NCI-H526 treated with DMSO at 0.1 percent for 48 hours (cell line): ENCODE data around the gene LHPP.

Experiments used
- DNase-seq: peaks from one replicate; lab custom pipeline; 2025; lab: John Stamatoyannopoulos, UW

The LHPP gene

DNA sequence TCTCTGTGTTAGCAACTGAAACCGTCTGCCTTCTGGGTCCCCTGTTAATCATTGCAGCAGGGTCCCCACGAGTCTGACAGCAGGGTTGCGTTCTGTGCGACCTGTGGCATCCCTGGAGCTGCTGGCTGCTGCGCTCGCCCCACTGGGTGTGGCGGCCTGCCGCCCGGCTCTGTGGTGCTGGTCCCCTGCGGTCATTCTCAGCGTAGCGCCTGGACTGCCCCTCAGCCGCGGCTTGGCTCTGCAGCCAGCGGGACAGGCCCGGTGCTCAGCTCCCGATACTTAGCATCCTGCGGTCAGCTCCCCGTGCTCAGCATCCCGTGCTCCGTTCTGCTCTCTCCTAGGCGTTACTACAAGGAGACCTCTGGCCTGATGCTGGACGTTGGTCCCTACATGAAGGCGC is 35.0 kb downstream of the LHPP start:
- DNase-seq, result no peak

DNA sequence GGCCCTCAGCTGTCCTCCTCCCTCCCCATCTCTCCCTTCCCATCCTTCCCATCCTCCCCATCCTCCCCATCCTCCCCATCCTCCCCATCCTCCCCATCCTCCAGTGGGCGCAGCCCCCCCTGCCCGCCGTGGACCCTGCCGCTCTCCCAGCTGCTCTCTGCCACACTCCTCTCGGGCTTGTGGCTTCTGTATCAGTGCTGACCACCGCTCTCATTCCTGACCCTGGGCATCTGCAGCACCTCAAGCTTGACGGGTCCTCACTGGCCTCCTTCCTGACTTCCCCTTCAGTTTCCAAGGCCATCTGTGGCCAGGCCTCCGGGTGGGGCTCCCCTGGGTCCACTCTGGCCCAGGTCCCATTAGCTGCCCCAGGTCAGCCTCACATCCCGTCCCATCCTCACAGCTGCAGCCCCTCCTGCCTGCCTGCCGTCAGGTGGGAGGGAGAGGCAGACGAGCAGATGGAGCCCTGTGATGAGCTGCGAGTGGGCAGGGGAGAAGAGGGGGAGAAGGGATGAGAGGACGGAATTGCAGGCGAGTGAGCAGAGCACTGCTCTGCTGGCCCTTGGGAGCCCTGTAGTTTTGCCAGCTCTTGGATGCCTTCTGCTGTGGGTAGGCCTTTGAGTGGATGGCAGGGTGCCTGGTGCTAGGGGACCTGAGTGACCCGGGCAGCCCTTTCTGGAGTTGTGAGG is 35.7 kb downstream of the LHPP start:
- no peak for DNase-seq

DNA sequence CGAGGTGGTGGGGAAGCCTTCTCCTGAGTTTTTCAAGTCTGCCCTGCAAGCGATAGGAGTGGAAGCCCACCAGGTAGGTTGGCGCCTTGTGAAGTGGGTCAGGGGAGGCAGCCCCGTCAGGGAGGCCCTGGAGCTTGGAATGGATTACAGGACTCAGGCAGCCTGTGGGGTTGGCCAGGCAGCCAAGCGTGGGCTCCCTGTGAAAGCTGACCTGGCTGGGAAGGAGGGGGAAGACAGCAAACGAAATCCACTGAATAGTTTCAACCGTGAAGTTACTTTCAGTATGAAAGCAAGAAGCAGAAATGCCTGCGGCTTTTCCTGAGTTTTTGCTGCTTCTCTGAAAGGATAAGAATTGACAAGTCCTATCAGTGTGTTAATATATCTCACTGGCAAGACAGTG is 36.4 kb downstream of the LHPP start:
- no peak for DNase-seq

DNA sequence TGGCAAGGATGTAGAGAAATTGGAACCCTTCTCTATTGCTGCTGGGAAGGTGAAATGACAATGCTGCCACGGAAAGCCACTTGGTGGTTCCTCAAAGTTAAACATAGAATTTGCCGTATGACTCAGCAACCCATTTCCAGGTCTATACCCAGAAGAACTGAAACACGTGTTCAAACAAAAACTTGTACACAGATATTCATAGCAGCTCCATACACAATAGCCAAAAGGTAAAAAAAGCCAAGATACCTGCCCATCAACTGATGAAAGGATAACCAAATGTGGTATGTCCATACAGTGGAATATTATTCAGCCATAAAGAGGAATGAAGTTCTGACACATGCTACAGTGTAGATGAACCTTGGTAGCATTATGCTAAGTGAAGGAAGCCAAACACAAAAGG is 39.1 kb downstream of the LHPP start:
- no peak for DNase-seq

DNA sequence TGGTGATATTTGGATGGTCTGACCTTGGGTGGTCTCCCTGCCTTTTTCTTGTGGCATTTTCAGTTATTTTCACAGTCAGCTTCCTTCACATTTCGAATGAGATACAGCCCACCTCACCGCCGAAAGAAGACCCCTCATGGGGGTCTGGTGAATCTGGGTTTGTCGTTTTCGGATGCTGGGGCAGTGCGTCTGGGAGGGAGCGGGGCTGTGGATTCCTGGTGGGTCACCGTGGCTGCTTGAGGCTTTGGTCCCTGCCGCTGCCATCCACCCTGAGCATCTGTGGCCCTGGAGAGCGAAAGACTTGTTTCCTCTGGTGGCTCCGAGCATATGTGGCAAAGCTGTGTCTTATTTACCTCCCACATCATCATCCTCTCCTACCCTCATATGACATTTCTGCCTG is 43.1 kb downstream of the LHPP start:
- no peak for DNase-seq

DNA sequence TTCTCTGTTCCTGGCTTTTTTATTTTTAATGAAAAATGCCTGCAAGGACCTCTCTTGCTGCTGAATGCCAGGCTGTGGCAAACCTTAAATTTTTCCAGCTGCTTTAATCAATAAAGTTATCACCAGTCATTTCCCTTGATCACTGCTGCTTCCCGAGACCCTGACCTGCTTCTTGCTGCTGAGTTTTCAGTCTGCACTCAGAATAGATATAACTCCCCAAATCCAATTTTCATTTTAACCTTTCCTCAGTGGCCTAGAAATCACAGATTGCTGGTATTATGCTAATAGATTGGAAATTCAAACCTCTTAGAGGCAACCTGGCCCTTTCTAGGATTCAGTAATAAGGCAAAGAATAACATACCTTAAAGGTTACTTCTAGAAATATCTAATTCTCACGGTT is 43.7 kb downstream of the LHPP start:
- no peak for DNase-seq

DNA sequence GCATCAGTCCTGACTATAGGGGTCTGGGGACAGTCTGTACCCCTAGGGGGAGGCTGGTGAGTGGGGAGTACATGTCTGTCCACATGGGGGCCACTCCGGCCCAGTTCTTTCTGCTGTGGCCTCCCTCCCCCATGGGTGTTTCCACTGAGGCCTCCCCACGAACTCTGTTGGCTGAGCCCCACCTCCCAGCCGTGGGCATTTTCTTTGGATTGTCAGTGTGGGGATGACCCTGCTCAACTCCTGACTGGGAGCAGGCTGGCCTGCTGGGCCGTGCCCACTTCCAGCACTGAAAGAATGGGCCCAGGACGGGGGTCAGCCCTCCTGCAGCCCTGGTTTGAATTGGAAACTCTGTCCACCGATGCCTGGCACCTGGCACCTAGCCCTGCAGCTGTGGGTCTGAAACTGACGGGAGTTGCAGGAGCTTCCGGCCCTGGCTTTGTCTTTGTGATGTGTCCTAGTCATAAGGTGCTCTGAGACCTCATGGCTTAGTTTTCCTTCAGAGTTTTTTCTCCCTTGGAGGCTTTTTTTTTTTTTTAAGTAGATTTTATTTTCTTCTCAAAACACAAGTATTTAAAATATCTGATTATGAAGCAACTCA is 46.5 kb downstream of the LHPP start:
- DNase-seq, result no peak

DNA sequence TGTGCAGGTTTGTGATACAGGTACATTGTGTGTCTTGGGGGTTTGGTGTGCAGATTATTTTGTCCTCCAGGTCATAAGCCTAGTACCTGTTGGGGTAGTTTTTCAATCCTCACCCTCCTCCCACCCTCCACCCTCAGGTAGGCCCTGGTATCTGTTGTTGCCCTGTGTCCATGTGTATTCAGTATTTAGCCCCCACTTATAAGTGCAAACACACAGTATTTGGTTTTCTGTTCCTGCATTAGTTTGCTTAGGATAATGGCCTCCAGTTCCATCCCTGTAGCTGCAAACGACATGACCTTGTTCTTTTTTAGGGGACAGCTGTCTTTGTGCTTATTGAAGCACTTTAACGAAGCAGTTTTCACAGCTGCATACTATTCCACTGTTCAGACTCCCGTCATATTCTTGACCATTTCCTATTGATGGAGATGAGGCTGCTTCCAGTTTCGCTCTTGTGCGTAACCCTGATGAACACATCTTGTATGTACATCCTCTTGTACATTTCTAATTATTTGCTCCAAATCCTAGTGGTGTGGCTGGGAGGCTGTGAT is 47.4 kb downstream of the LHPP start:
- no peak for DNase-seq

DNA sequence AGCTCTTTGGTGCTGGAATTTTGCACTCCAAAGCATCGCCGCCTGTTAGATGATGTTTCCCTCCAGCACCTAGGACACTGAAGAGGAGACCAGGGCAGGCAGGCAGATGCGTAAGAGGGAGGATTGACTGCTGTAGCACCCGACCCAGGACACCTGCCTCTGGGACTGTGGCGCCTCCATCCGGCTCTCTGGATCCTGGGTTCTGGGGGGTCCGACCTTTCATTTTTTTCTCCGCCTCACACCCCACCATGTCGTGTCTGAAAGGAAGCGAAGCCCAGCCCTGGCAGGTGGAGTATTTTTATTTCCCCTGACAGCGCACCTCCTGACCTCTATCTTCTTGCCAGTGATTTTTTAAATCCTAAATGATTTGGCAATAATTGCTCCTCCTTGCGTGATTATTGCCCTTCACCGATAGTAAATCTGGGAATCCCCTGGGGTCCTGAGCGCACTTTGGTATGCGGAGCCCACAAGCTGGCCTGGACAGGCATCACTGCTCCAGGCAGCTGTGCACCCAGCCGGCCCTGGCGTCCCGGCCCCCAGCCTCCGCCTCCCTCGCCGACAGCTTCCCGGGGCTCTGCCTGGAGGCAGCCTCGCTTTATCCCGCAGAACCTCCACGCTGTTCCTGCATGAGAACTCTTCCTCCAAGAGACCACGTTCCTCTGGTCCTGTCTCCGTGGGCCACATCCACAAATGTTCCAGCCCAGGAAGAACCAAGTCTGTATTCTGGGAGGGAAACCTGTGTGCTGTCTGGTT is 48.4 kb downstream of the LHPP start:
- DNase-seq, result no peak

DNA sequence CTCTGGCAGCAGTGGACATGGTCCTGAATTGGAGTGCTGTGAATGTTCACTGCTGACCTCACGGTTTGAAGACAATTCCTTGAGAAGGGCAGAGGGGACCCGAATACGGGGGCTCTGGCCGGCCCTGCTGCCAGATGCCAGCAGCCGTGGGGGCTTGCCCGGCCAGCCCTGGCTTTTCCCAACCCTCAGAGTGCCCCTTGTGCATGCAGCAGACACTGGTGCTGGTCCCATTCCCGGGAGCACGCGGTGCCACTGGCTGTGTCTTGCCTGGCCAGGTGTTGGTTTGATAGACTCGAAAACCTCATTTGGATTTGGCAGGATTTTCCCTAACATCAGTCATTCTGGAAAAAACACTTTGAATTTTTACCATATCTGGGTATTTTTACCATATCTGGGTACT is 49.1 kb downstream of the LHPP start:
- no peak for DNase-seq

DNA sequence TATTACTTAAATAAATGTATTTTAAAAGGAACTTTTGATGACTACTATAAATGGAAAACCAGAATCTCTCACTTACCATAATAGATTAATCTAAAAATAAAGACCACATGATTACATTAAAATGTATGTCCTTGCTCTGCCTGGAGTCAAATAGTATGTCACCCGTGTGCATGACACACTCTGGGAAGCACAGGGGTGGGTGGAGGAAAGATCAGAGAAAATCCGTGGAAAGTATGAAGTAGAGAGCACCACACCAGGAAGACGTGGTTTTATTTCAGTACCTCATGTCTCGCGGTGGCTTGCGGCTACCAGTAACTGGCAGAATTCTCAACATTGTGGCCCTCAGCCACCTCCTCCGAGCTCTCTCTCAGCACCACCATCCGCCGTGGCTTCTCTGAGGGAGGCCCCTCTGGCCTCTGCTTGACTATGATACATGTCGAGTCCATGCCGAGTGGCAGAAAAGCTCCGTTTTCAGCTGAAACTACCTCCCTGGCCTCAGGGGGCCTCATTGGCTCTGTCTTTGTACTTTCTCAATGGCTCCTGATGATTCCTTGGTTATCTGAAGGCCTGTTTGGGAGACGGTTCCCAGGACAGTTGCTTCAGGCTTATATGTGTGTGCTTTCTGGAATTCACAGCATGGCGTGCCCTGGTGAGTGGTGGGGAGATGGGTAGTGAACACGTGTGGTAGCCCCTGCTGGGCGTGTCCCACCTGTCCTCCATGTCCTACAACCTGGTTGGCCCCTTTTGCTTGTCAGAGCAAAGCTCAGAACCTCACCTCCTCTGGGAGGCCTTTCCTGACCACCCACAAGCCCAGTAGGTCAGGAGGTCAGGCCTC is 49.8 kb downstream of the LHPP start:
- no peak for DNase-seq

DNA sequence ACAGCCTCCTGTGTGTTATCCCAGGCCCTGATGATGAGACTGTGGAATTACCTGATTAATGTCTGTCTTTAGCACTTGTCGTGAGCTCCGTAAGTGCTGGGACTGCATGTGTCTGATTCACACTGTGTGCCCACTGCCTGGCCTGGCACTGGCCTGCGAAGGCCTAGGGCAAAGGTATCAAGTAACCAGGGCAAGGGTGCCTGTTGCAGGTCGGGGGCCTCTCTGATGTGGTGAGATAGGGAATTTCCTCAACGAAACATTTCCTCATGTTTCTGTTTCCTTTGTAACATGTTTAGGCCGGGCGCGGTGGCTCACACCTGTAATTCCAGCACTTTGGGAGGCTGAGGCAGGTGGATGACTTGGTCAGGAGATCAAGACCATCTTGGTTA is 50.4 kb downstream of the LHPP start:
- DNase-seq, result no peak

DNA sequence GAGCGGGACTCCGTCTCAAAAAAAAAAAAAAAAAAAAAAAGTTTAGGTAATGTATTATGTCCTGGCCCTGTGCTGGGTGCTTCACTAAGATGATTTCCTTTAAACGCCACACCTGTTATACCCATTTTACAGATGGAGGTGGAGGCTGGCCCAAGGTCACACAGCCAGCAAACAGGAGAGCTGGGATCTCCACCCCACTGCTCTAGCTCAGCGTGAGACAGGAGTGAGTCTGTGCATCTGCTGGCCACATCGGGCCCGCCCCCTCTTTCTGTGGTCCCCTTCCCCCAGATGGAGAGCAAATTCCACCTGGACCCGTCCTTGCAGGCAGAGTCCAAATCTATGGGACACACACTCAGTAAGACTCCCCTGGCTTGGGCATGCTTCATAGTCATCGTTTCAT is 51.0 kb downstream of the LHPP start:
- no peak for DNase-seq

DNA sequence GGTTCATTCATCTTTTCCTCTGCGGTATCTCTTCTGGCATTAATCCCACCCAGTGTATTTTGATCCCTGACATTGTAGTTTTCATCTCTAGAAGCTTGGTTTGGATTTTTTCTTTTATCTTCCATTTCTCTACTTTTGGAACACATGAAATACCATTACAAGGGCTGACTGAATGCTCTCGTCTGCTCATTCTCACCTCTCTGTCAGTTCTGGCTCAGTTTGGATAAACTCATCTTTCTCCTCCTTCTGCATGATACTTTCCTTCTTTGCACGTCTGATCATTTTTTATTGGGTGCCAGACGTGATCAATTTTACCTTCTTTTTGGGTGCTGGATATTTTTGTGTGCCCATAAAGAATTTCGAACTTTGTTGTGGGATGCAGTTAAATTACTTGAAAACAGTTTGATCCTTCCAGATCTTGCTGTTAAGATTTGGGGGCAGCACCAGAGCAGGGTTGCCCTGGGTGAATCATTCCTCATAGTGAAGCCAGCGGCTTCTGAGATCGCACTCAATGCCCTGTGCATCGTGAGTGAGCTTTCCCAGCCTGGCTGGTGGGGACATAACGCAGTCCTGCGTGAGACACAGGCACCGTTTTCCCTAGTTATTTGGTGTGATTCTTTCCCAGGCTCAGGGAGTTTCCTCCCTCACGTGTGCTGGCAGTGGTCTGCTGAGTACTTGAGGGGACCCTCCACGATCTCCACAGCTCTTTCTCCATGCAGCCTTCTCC is 53.8 kb downstream of the LHPP start:
- no peak for DNase-seq

DNA sequence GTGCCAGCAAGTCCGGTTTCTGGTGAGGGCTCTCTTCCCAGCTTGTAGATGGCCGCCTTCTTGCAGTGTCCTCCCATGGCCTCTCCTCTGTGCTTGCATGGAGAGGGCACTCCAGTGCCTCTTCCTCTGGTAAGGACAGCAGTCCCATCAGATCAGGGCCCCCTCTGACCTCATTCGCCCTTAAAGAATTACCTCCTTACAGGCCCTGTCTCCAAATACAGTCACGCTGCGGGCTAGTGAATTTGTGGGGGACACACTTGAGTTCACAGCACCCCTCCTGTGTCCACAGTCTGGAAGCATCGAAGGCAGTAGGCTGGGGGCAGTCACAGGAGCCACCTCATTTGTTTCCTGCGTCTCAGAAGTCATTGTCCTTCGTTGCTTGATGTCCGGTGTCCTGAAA is 54.6 kb downstream of the LHPP start:
- DNase-seq, result no peak

DNA sequence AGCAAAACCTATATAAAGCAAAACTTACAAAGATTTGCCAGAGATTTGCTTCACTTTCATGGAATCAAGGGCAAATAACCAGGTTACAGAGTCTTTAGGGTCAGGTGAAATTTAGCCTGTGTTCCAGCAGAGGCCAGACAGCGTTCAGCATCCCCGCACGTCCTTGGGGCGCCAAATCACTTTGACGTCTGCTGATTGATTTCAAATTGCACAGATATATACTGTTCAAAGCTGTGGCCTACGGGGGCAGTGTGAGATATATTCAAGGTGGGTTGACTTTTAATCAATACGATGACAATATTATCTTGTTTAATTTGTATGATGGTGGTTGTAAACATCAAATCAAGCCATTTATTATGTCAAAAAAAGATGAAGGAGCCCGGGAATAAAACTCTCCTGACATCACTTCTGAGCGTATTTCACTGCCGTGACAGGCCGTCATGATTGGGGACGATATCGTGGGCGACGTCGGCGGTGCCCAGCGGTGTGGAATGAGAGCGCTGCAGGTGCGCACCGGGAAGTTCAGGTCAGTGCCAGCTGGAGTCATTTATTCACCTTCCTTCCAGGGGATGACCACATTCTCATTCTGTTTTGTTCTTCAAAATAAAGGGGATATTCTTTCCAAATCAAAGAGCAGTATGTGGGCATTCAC is 55.2 kb downstream of the LHPP start:
- no peak for DNase-seq

DNA sequence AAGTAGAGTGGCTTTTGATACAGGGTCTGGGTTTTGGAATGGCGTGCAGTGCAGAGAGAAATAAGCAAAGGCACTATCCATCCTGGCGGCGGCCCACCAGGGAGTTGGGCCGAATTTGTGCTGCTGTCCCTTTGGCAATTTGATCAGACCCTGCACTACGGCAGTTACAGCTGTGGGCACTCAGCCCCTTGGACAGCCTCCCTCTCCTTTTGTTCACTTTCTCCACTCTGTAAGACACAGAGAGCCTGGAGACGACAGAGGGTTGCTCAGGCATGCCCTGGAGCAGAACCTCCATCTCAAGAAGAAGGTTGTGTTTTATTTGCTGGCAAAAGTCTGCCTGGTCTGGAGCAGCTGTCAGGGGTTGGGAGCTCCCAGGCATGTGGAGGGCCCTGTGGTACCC is 55.8 kb downstream of the LHPP start:
- no peak for DNase-seq

DNA sequence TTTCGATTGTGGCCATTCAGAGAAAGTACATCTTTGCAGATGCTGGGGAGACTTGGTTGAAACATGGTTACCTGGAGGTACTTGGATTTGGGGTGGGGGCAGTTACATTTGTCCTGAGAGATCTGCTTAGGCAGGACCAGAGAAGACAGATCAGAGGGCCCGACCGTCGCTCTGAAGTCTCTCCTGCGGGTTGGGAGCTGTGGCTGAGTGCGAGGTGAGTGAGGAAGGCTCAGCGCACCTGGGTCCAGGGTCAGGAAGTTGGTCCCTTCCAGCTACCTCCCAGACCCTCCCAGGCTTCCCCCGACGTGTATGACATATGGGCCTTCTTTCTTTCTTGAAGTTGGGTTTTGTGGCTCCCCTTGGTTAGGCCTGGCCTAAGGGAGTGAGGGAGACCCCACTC is 56.3 kb downstream of the LHPP start:
- no peak for DNase-seq

DNA sequence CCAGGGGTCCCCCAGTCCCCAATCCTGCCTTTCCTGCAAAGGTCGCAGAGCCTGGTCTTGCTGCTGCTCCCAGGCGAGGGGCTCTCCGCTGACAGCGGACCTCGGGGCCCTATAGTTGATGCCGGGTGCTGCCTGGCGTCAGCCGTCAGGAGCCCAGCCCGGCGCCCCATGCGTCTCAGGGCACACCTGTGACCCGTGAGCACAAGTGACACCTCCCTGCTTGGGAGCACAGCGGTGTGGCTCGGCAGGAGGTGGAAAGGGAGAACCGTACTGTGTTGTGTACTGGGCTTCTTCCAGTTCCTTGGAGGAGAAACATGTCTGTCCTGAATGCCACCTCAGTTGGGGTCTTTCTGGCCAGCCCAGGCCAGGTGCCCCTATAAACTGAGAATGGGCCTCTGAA is 56.7 kb downstream of the LHPP start:
- no peak for DNase-seq

DNA sequence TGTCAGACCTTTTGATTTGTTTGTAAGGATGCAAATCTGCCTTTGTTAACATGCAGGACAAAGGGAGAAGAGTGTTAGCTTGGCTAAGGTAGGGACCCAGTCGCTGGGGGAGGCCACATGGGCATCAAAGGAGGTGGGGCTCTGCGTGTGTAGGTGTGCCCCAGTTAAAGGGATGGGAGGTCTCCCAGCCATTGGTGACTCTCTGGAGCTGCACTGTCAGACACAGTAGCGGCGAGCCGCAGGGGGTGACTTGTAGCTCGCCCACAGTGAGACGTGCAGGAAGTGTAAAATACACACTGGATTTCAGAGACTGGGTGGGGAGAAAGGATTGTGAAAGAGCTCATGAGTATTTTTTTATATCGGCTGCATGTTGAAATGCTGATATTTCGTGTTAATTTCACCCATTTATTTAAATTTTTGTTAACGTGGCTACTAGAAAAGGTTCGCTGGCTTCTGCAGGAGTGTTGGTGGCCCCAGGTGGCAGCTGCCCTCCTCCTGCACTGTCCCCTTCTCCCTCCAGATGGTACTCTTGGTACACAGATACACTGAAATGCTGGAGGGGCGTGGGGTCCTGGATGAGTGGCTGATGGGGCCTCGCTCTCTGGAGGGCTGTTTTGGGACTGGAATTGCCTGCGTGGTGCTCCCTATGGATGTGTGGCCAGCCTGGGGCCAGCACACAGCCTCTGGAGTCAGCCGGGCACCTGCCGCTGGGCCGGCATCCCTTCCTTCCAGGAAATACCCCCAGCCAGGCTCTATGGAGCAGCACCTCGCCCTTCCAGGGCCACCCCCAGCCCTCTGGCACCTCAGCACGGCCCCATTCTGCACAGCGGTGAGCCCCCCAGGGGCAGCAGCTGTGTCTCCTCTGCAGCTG is 59.2 kb downstream of the LHPP start:
- no peak for DNase-seq
